ENCODE results near the gene KRTAP6-2. TPM values are rescaled to one million over a fixed set of nuclear protein-coding genes. Genes with fewer than 3 reads are reported as not detected.

KRTAP6-2 gene, protein sequence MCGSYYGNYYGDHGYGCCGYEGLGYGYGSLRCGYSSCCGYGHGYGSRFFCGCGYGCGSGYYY
- total RNA-seq (2014; rRNA removed; shearing (Covaris generic); ENCODE audit: low replicate concordance), result not detected in 2 replicates

DNA sequence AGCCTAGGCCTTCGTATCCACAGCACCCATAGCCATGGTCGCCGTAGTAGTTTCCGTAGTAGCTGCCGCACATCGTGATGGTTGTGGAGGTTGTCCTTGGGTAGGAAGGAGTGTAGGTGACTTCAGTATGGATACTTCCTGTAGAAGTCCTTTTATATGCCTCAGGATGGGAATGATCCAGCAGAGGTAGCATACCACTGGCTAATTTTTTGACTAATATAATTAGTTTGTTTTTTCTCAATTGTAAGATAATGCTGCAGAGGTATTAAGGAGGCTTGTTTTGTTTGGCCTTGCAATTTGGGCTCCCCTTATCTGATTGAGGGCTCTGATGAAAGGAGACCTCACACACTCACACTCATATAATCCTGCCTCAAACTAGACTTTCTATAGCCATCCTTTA, at the start of gene KRTAP6-2:
Gene KRTAP6-2, minus strand, starts transcription at position 101 of the 400 bp plus-strand sequence. Its CDS starts 28 bp downstream, at position 73.
- no peaks in the 10 kb centered on the region for H3K9me2 ChIP-seq (replicated peaks; ENCODE audit: insufficient read depth, low read length)
- peaks cover 16% of the 10 kb centered on the region for H3K9me3 ChIP-seq (ENCODE audit: low read length)
- no peaks in the 10 kb centered on the region for H3K79me2 ChIP-seq (ENCODE audit: low read length)
- no peak within 1 kb of the TSS for H3K4me3 ChIP-seq (ENCODE audit: low read length)
- no peaks in the 10 kb centered on the region for H3K27me3 ChIP-seq (ENCODE audit: low read length)
- no peaks in the 10 kb centered on the region for H3K4me1 ChIP-seq (ENCODE audit: low read length)
- H3K36me3 ChIP-seq (ENCODE audit: insufficient read depth, low read length), result no peaks in the 10 kb centered on the region
- H3K4me2 ChIP-seq (ENCODE audit: low read depth, low read length, poor library complexity, severe bottlenecking), result no peak within 1 kb of the TSS
- no peak within 1 kb of the TSS for H2AFZ ChIP-seq (ENCODE audit: low read length)
- no peak within 1 kb of the TSS for H3K27ac ChIP-seq (ENCODE audit: low read length)
- H4K20me1 ChIP-seq (ENCODE audit: insufficient read depth, low read depth, low read length), result no peaks in the 10 kb centered on the region
- no peak within 1 kb of the TSS for H3K9ac ChIP-seq (ENCODE audit: low read length)
- no peak for DNase-seq

DNA sequence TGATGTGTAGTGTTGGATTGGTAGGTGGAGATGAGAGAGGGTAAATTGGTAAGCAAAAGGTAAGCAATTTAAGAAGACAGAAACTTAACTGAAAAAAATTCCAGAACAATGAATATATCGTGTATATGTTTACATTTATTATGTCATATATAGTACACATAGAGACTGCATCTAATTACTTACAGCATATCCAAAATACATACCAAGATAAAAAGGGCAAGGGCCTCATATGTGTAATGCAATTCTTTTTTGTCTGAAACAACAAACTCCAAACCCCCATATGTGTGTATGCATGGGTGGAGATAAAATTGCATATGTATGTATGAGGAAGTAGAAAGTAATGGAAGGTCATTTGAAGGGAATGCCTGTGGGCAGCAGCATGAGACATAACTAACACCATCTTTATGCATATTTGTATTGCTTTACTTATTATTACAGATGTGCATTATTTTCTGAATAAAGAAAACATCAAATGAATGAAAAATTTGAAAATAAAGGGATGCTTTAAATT, 48.3 kb upstream of the KRTAP6-2 start:
- no peak overlapping the region for H3K4me3 ChIP-seq (ENCODE audit: low read length)
- no peaks in the 10 kb centered on the region for H4K20me1 ChIP-seq (ENCODE audit: insufficient read depth, low read depth, low read length)
- H3K4me1 ChIP-seq (ENCODE audit: low read length), result no peaks in the 10 kb centered on the region
- no peak overlapping the region for H3K4me2 ChIP-seq (ENCODE audit: low read depth, low read length, poor library complexity, severe bottlenecking)
- no peak overlapping the region for H3K27ac ChIP-seq (ENCODE audit: low read length)
- no peaks in the 10 kb centered on the region for H3K27me3 ChIP-seq (ENCODE audit: low read length)
- no peaks in the 10 kb centered on the region for H3K79me2 ChIP-seq (ENCODE audit: low read length)
- H3K9ac ChIP-seq (ENCODE audit: low read length), result no peak overlapping the region
- no peaks in the 10 kb centered on the region for H3K36me3 ChIP-seq (ENCODE audit: insufficient read depth, low read length)
- no peak overlapping the region for H2AFZ ChIP-seq (ENCODE audit: low read length)
- no peaks in the 10 kb centered on the region for H3K9me2 ChIP-seq (replicated peaks; ENCODE audit: insufficient read depth, low read length)
- peaks cover 21% of the 10 kb centered on the region for H3K9me3 ChIP-seq (ENCODE audit: low read length)
- DNase-seq, result no peak

DNA sequence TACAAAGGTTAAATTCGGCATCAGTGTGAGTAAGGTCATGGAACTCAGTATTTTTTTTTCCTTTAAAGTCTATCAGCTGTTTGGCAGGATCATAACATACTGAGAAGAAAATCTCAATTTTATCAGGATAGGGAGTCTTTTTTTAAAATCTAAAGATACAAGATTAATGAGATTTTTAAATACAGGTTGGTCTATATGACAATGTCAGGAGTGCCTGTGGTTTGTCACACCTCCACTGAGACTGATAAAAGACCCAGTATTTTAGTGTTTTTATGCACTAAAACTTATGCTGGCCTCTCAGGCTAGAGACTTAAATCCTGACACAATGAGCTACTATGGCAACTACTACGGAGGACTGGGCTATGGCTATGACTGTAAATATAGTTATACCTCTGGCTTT, 43.9 kb upstream of the KRTAP6-2 start, which contains the start of gene KRTAP20-3:
Gene KRTAP20-3, plus strand, starts transcription at position 301 of the 400 bp plus-strand sequence.
- Histone ChIP-seq H3K27ac (ENCODE audit: low read length) (no peak within 1 kb of the TSS), H3K4me3 (ENCODE audit: low read length) (no peak within 1 kb of the TSS), H3K27me3 (ENCODE audit: low read length) (no peaks in the 10 kb centered on the region), H4K20me1 (ENCODE audit: insufficient read depth, low read depth, low read length) (no peaks in the 10 kb centered on the region), H3K4me1 (ENCODE audit: low read length) (no peaks in the 10 kb centered on the region), H2AFZ (ENCODE audit: low read length) (no peak within 1 kb of the TSS), H3K79me2 (ENCODE audit: low read length) (no peaks in the 10 kb centered on the region), H3K36me3 (ENCODE audit: insufficient read depth, low read length) (no peaks in the 10 kb centered on the region), H3K4me2 (ENCODE audit: low read depth, low read length, poor library complexity, severe bottlenecking) (no peak within 1 kb of the TSS), H3K9me3 (ENCODE audit: low read length) (peaks cover 17% of the 10 kb centered on the region), H3K9me2 (replicated peaks; ENCODE audit: insufficient read depth, low read length) (no peaks in the 10 kb centered on the region), H3K9ac (ENCODE audit: low read length) (no peak within 1 kb of the TSS)
- no peak for DNase-seq

DNA sequence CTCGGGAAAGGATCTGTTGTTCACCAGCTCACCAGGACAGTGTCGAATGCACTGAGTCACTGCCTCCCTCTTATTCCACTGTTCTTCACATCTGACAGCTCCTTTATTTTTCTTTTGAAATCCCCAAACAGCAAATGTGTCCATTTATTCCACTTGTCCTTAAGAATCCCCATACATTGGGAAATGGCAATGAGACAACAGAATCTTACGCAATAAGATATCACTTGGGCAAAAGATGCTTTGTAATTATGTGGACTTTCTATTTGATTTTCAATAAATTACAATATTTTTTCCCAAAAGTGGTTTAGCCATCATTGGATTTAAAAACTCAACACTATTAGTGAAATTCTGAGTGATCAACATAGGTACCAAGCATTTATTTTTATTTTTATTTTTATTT, 40.0 kb upstream of the KRTAP6-2 start:
- Histone ChIP-seq H3K27ac (ENCODE audit: low read length) (no peak overlapping the region), H4K20me1 (ENCODE audit: insufficient read depth, low read depth, low read length) (no peaks in the 10 kb centered on the region), H3K36me3 (ENCODE audit: insufficient read depth, low read length) (no peaks in the 10 kb centered on the region), H3K4me3 (ENCODE audit: low read length) (no peak overlapping the region), H2AFZ (ENCODE audit: low read length) (no peak overlapping the region), H3K9me2 (replicated peaks; ENCODE audit: insufficient read depth, low read length) (no peaks in the 10 kb centered on the region), H3K27me3 (ENCODE audit: low read length) (no peaks in the 10 kb centered on the region), H3K79me2 (ENCODE audit: low read length) (no peaks in the 10 kb centered on the region), H3K4me1 (ENCODE audit: low read length) (no peaks in the 10 kb centered on the region), H3K9ac (ENCODE audit: low read length) (no peak overlapping the region), H3K4me2 (ENCODE audit: low read depth, low read length, poor library complexity, severe bottlenecking) (no peak overlapping the region), H3K9me3 (ENCODE audit: low read length) (peaks cover 1% of the 10 kb centered on the region)
- no peak for DNase-seq

DNA sequence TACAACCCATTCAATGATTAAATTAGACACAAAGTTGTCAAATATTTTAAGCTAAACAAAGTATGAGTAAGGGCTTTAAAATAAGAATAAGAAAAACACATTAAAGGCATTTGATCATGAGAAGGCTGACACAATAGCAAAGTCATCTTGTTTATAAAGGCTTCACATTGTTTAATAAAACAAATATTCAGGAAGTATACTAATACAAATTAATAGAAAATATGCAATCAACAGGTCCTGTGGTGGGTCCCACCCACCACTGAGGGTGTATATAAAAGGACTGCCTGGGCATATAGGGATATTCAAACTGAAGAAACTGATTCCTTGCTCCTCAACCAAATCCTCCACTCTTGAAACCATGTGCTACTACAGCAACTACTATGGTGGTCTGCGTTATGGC, 36.2 kb upstream of the KRTAP6-2 start, which contains the start of gene KRTAP20-2:
Gene KRTAP20-2, plus strand, starts transcription at position 301 of the 400 bp plus-strand sequence. Its CDS starts 58 bp downstream, at position 359.
- Histone ChIP-seq H4K20me1 (ENCODE audit: insufficient read depth, low read depth, low read length) (no peaks in the 10 kb centered on the region), H3K79me2 (ENCODE audit: low read length) (no peaks in the 10 kb centered on the region), H3K9me2 (replicated peaks; ENCODE audit: insufficient read depth, low read length) (no peaks in the 10 kb centered on the region), H3K27me3 (ENCODE audit: low read length) (no peaks in the 10 kb centered on the region), H2AFZ (ENCODE audit: low read length) (no peak within 1 kb of the TSS), H3K4me2 (ENCODE audit: low read depth, low read length, poor library complexity, severe bottlenecking) (no peak within 1 kb of the TSS), H3K9me3 (ENCODE audit: low read length) (peaks cover 7% of the 10 kb centered on the region), H3K36me3 (ENCODE audit: insufficient read depth, low read length) (no peaks in the 10 kb centered on the region), H3K4me3 (ENCODE audit: low read length) (no peak within 1 kb of the TSS), H3K27ac (ENCODE audit: low read length) (no peak within 1 kb of the TSS), H3K9ac (ENCODE audit: low read length) (no peak within 1 kb of the TSS), H3K4me1 (ENCODE audit: low read length) (no peaks in the 10 kb centered on the region)
- no peak for DNase-seq

DNA sequence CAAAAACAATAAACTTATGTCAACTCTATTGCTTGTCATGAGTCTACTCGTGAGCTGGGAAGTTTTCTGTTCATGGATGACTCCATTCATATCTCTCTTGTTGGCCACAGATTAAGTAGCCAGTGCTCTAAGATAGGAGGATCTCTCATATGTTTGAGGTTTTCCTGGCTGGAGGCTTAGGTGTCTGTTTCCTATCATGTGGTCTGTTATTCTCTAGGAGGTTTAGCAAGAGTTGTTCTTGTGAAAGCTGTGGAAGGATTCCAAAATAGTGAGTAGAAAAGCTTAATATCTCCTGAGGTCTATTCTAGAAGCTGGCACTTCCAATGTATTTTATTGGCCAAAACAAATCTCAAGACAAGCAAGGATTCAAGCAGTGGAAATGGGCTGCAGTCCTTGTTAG, 30.5 kb upstream of the KRTAP6-2 start:
- H3K27me3 ChIP-seq (ENCODE audit: low read length), result no peaks in the 10 kb centered on the region
- no peaks in the 10 kb centered on the region for H3K9me2 ChIP-seq (replicated peaks; ENCODE audit: insufficient read depth, low read length)
- H3K9me3 ChIP-seq (ENCODE audit: low read length), result peaks cover 9% of the 10 kb centered on the region
- H3K36me3 ChIP-seq (ENCODE audit: insufficient read depth, low read length), result no peaks in the 10 kb centered on the region
- no peak overlapping the region for H3K4me2 ChIP-seq (ENCODE audit: low read depth, low read length, poor library complexity, severe bottlenecking)
- no peak for DNase-seq
- no peak overlapping the region for H3K27ac ChIP-seq (ENCODE audit: low read length)
- no peak overlapping the region for H3K9ac ChIP-seq (ENCODE audit: low read length)
- no peak overlapping the region for H2AFZ ChIP-seq (ENCODE audit: low read length)
- no peaks in the 10 kb centered on the region for H3K4me1 ChIP-seq (ENCODE audit: low read length)
- no peaks in the 10 kb centered on the region for H3K79me2 ChIP-seq (ENCODE audit: low read length)
- no peaks in the 10 kb centered on the region for H4K20me1 ChIP-seq (ENCODE audit: insufficient read depth, low read depth, low read length)
- no peak overlapping the region for H3K4me3 ChIP-seq (ENCODE audit: low read length)

DNA sequence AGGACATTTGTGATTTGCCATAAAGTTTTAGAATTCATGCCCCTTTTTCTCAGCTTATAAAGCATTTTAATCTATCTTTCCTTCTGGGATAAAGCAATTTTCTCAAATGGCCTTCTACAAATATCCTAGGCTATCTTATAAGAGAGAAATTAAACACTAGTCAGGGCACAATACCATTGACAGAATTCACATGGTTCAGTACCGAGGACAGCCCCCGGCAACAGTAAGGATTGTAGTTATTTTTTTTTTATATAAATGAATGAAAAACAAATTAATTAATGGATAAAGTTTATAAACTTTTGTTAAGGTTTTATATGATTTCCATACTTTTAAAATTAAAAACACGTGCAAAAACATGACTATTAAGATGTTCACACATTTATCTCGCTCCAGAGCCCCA, 29.4 kb upstream of the KRTAP6-2 start:
- Histone ChIP-seq H3K79me2 (ENCODE audit: low read length) (no peaks in the 10 kb centered on the region), H3K4me3 (ENCODE audit: low read length) (no peak overlapping the region), H3K9me2 (replicated peaks; ENCODE audit: insufficient read depth, low read length) (no peaks in the 10 kb centered on the region), H2AFZ (ENCODE audit: low read length) (no peak overlapping the region), H3K27ac (ENCODE audit: low read length) (no peak overlapping the region), H3K4me1 (ENCODE audit: low read length) (no peaks in the 10 kb centered on the region), H3K9me3 (ENCODE audit: low read length) (peaks cover 13% of the 10 kb centered on the region), H3K36me3 (ENCODE audit: insufficient read depth, low read length) (no peaks in the 10 kb centered on the region), H3K4me2 (ENCODE audit: low read depth, low read length, poor library complexity, severe bottlenecking) (no peak overlapping the region), H3K9ac (ENCODE audit: low read length) (no peak overlapping the region), H4K20me1 (ENCODE audit: insufficient read depth, low read depth, low read length) (no peaks in the 10 kb centered on the region), H3K27me3 (ENCODE audit: low read length) (no peaks in the 10 kb centered on the region)
- DNase-seq, result no peak

DNA sequence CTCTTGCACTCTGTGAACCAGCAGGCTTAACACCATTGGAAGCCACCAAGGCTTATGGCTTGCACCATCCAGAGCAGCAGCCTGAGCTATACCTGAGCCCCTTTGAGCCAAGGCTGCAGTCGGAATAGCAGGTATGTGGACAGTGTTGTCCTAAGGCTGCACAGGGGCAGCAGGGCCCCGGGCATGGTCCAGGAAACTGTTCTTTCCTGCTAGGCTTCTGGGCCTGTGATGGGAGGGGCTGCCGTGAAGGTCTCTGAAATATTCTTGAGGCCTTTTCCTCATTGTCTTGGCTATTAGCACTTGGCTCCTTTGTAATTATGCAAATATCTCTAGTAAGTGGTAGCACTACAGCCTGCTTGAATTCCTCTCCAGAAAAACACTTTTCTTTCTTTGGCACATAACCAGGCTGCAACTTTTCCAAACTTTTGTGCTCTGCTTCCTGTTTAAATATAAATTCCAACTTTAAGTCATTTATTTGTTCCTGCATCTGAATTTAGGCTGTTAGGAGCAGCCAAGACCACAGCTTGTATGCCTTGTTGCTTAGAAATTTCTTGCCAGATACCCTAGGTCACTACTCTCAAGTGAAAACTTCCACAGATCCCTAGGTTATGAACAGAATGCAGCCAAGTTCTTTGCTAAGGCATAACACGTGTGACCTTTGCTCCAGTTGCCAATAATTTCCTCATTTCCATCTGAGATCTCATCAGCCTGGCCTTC, 26.9 kb upstream of the KRTAP6-2 start:
- Histone ChIP-seq H3K9me2 (replicated peaks; ENCODE audit: insufficient read depth, low read length) (no peaks in the 10 kb centered on the region), H3K79me2 (ENCODE audit: low read length) (no peaks in the 10 kb centered on the region), H3K36me3 (ENCODE audit: insufficient read depth, low read length) (no peaks in the 10 kb centered on the region), H3K27me3 (ENCODE audit: low read length) (no peaks in the 10 kb centered on the region), H2AFZ (ENCODE audit: low read length) (no peak overlapping the region), H3K4me2 (ENCODE audit: low read depth, low read length, poor library complexity, severe bottlenecking) (no peak overlapping the region), H3K9me3 (ENCODE audit: low read length) (peaks cover 6% of the 10 kb centered on the region), H3K9ac (ENCODE audit: low read length) (no peak overlapping the region), H4K20me1 (ENCODE audit: insufficient read depth, low read depth, low read length) (no peaks in the 10 kb centered on the region), H3K4me3 (ENCODE audit: low read length) (no peak overlapping the region), H3K27ac (ENCODE audit: low read length) (no peak overlapping the region), H3K4me1 (ENCODE audit: low read length) (no peaks in the 10 kb centered on the region)
- no peak for DNase-seq
